C1 segment of cervical spinal cord (tissue), 14 donors: ENCODE data around the gene IL25.

Source experiments
- DNase-seq, 14 donors: peaks; one replicate each; lab custom pipeline; 2025; lab: John Stamatoyannopoulos, UW

IL25 gene

GRCh38 chr14:23353433-23353780, 19.2 kb upstream of the IL25 start:
- no peak for DNase-seq

- no peak for DNase-seq
Measured at GRCh38 chr14:23354990-23355389, 17.6 kb upstream of the IL25 start.

- no peak for DNase-seq
Measured at GRCh38 chr14:23355871-23356435, 16.7 kb upstream of the IL25 start.

GRCh38 chr14:23356662-23357061, 15.9 kb upstream of the IL25 start:
- DNase-seq: no peak

GRCh38 chr14:23357261-23357660, 15.3 kb upstream of the IL25 start:
- no peak for DNase-seq

- no peak for DNase-seq
Measured at GRCh38 chr14:23358042-23358441, 14.6 kb upstream of the IL25 start.

GRCh38 chr14:23358553-23359166, 13.9 kb upstream of the IL25 start:
- DNase-seq: no peak

- no peak for DNase-seq
Measured at GRCh38 chr14:23359167-23359626, 13.4 kb upstream of the IL25 start.

GRCh38 chr14:23359722-23360447, 12.7 kb upstream of the IL25 start:
- no peak for DNase-seq

- DNase-seq: peak in 10 of 14 donors; percentile 17 to 78 (median 54)
Measured at GRCh38 chr14:23360496-23360895, 12.1 kb upstream of the IL25 start.

GRCh38 chr14:23361320-23361719, 11.3 kb upstream of the IL25 start:
- peak in 6 of 14 donors; percentile 23 to 65 (median 40) for DNase-seq

GRCh38 chr14:23361763-23362162, 10.8 kb upstream of the IL25 start:
- peak in 1 of 14 donors; percentile 23 for DNase-seq

GRCh38 chr14:23362200-23362599, 10.4 kb upstream of the IL25 start:
- DNase-seq: no peak

- DNase-seq: peak in 11 of 14 donors; percentile 42 to 81 (median 62)
Measured at GRCh38 chr14:23364164-23365035, 8.2 kb upstream of the IL25 start.

GRCh38 chr14:23365036-23365731, 7.4 kb upstream of the IL25 start, which contains the start of gene EFS:
TSS of gene EFS (minus strand) at chr14:23365172. CDS start at chr14:23365025, 147 bp downstream.
- peak in 12 of 14 donors; percentile 23 to 83 (median 52) for DNase-seq

GRCh38 chr14:23365732-23366425, 6.7 kb upstream of the IL25 start:
- DNase-seq: peak in 11 of 14 donors; percentile 56 to 82 (median 73)

GRCh38 chr14:23366426-23366921, 6.1 kb upstream of the IL25 start:
- peak in 13 of 14 donors; percentile 42 to 87 (median 76) for DNase-seq

GRCh38 chr14:23370221-23370620, 2.4 kb upstream of the IL25 start:
- DNase-seq: no peak

GRCh38 chr14:23371865-23372264, 744 bp upstream of the IL25 start:
- DNase-seq: no peak

- DNase-seq: no peak
Measured at GRCh38 chr14:23373041-23373440, 432 bp downstream of the IL25 start.
